ENCODE measurements around the gene KCNG2. TPM values are rescaled to one million over a fixed set of nuclear protein-coding genes. Genes with fewer than 3 reads are reported as not detected.

KCNG2 gene
- total RNA-seq, 1 experiment from 2014 or later = not detected

DNA sequence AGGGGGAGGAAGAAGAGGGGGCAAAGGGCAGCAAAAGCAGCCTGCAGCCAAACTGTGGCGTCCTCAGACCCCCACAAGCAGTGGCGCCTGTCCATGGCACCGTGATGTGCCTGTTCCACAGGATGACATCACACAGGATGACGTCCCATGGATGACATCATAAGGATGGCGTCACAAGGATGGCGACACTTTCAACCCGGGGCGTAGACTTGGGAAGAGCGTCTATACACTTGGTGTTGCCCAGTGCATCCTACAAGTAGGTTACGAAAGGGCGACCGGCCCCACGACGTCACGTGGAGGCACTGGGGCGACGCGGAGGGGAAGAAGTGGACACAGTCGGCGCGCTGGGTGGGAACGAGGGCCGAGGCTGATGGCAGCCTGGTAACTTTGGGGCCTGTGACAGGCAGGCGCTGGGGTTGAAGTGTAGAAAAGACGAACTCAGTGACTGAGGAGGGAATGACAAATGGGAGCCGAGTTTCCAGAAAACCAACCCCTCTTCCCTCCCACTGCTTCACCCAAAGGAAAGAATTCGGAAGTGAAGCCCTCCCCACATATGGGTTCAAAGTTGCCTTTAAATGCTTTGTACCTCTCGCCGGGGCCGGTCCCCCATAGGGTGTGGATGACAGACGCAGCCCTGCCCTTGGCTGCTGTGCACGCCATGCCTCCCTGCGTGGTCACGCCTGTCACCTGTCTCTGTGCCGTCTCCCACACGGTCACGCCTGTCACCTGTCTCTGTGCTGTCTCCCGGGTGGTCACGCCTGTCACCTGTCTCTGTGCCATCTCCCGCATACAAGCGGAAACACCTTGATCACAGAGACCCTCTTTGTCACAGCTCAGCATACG, 13.4 kb upstream of the KCNG2 start:
- DNase-seq (ENCODE audit: low read depth) = no peak

DNA sequence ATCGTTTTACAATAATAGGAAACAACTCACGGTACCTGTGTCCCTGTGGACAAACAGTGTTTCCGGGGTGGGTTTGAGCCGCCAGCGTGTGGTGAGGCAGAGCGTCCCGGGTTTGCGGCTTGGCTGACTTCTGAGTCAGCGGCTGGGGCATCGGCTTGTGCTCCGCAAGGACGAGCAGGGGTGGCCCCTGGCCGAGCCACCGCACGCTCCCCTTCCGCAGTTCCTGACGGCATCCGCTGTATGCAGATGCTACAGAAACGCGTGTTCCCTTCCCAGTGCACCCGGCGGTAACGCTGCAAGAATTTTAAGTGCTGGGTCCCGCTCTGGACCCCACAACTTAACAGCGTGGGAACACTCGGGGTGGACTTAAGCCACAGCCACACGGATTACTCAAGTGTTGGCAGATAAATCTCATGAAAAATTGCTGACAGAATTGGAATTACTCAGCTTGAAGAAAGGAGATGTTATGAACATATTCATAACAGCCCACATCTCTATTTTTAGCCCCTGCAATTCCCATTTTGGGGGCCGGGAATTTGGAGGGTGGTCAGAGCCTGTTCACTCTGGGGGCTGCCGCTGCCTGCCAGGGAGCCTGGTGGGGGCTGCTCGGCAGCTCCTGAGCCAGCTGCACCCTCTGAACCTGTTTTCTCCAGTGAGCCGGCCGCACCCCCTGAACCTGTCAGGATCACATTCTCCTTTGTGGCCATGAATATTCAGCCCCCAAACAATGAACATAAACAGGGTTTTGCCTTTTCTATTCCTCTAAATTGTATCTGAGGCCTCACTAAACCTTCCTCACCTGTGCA, 12.6 kb upstream of the KCNG2 start:
- peak; percentile 45 for DNase-seq (ENCODE audit: low read depth)

DNA sequence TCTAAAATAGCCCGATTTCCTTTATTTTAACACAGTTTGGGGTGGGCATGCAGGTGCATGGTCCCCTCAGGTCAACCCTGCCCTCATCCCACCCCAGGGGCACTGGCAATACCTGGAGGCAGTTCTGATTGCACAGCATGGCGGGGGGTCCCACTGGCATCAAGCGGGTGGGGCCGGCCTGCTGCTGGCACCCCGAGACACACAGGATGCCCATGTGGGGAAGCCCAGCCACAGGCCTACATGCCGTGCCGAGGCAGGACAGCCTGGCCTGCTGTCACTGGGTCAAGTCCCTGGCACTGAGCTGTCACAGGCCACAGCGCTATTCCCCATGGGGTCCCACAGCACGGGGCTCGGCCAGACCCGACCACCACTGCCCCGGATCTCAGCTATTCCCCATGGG, 11.9 kb upstream of the KCNG2 start:
- no peak for DNase-seq (ENCODE audit: low read depth)

GRCh38 chr18:79786304-79786703, 11.4 kb upstream of the KCNG2 start:
- no peak for DNase-seq (ENCODE audit: low read depth)

GRCh38 chr18:79786786-79787526, 10.8 kb upstream of the KCNG2 start:
- no peak for DNase-seq (ENCODE audit: low read depth)

GRCh38 chr18:79787527-79787864, 10.2 kb upstream of the KCNG2 start:
- DNase-seq (ENCODE audit: low read depth) = no peak

GRCh38 chr18:79787865-79788733, 9.6 kb upstream of the KCNG2 start:
- DNase-seq (ENCODE audit: low read depth) = no peak

DNA sequence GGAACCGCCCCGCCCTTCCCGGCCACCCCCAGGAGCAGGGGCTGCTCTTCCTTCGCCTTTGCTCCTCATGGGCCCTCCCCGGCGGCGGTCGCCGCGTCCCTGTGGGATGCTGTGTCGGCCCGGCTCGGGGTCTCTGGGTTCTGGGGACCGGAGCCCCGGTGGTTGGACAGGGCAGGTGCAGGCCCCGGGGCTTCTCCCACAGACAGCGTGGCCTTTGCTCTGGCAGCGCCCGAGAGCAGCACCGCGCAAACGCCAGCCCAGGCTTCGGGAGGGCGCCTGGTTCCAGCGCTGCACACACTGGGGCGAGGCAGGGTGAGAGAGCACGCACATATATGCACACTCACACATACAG, 9.0 kb upstream of the KCNG2 start:
- DNase-seq (ENCODE audit: low read depth) = no peak

GRCh38 chr18:79789091-79789891, 8.4 kb upstream of the KCNG2 start:
- DNase-seq (ENCODE audit: low read depth) = no peak

GRCh38 chr18:79789901-79790890, 7.5 kb upstream of the KCNG2 start:
- DNase-seq (ENCODE audit: low read depth) = no peak

GRCh38 chr18:79790996-79791972, 6.5 kb upstream of the KCNG2 start:
- peak; percentile 79 for DNase-seq (ENCODE audit: low read depth)

- DNase-seq (ENCODE audit: low read depth) = no peak
Observed at GRCh38 chr18:79792096-79792987, 5.4 kb upstream of the KCNG2 start.

GRCh38 chr18:79792988-79793355, 4.8 kb upstream of the KCNG2 start:
- no peak for DNase-seq (ENCODE audit: low read depth)

- no peak for DNase-seq (ENCODE audit: low read depth)
Observed at GRCh38 chr18:79794846-79795245, 2.9 kb upstream of the KCNG2 start.

GRCh38 chr18:79795446-79795845, 2.3 kb upstream of the KCNG2 start:
- DNase-seq (ENCODE audit: low read depth) = no peak

DNA sequence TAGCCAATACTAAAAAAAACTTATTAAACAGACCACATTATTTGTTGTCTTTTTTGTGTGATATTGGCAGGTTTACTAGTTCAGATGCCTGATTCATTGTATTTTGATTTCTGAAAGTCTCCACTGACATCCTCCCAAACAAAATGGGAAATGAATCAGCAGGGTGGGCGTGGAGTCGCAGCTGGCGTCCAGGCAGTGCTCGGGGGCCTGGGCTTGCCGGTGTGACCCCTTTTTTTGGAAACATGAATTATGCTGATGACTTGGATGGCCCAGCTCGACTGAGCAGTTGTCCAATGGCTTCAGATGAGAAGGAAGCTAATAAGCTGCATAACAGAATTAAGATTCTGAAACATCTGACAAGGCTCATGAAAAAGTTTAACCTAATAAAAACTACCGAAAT, 1.7 kb upstream of the KCNG2 start:
- no peak for DNase-seq (ENCODE audit: low read depth)

Measured in HT1080 (cell line).